ENCODE data around the gene MID1.

DNA sequence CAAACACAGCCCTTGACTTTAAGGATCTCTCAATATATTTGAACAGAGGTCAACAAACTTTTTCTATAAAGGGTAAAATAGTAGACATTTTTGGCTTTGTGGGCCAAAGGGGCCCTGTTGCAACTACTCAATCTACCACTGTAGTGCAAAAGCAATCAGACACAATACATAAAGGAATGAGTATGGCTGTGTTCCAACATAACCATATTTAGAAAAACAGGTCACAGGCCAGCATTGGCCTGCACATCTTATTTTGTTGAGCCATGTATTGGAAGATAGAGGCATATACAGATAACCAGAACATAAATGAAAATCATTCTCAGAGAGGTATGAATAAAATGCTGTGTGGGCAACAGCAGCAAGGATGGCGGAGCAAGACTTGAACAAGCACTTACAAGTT, 49.8 kb downstream of the MID1 start:
- TF ChIP-seq POLR2A (IDR thresholded peaks at IDR 0.05; ENCODE audit: low read depth, low read length): no peak
- no peak for TF ChIP-seq POLR2AphosphoS5 (IDR thresholded peaks at IDR 0.05; ENCODE audit: low read depth, low read length)
- TF ChIP-seq TAF1 (IDR thresholded peaks at IDR 0.05; ENCODE audit: low read depth, low read length): no peak
- no peak for TF ChIP-seq POU2F2 (IDR thresholded peaks at IDR 0.05; ENCODE audit: low read depth, low read length)
- no peak for TF ChIP-seq PAX5 (IDR thresholded peaks at IDR 0.05; ENCODE audit: insufficient read depth, low read length, severe bottlenecking)
- no peak for TF ChIP-seq SPI1 (IDR thresholded peaks at IDR 0.05; ENCODE audit: low read depth, low read length)
